ENCODE measurements around the gene MAMLD1. TPM values are rescaled to one million over a fixed set of nuclear protein-coding genes. Genes with fewer than 3 reads are reported as not detected.
A peak's percentile ranks its signal among the peaks of the same experiment; 100 is the strongest.

MAMLD1 gene
- total RNA-seq, 1 donor from 2014 or later = 2.6 TPM

DNA sequence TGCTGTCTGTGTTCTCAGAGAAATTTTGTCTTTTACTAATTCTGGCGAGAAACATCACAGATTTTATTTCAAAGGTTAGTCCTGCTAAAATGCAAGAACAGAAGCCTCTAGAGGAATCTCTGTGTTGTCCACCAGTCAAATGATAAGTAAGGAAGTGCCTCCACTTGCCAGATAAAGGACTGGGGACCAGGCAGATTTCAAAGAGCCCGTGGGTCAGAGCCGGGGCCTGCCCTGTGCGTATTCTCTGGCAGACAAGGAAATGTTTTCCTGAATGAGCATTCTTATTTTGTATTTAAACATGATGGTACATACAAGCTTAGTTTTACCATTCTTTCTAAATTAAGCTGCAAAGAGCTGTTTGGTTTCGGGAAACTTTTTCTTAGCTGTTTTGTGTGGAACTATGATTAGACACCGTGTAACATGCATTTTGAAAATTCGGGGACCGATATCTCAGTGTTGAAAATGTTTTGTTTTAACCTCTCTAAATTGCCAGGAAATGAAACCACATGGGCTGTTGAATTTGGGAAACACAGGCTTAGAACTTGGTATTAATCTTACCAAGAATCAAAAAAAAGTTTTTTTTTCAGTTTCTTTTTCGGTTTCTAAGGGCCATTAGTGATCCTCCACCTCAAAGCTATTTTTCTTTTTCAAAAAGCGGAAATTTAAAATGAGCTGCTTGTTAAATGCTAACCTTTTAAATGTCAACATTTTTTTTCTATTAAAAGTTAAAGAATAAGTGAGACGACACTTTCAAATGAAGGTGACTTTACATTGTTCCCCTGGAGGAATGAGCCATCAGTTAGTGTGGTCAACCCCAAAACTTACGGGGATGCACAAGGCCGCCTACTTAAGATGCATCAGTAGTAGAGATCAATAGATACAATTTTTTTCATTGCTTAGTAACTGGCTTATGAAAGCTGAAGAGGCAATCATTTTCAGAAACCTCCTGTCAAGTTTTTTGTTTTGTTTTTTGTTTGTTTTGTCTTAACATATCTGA is 115.7 kb downstream of the MAMLD1 start:
- intact Hi-C loops (cut with DNase I) = no loop called here

GRCh38 chrX:150482537-150483206 is 119.6 kb downstream of the MAMLD1 start:
- intact Hi-C loops (cut with DNase I) = loop anchor here (10.0 kb wide), 2 partner anchors 108 to 518 kb away; no protein-coding TSS in a partner anchor
- DNase-seq (ENCODE audit: low spot score) = peak; percentile 41

More for the DNA sequence above, 115.7 kb downstream of the MAMLD1 start:
- no peak for DNase-seq (ENCODE audit: low spot score)

DNA sequence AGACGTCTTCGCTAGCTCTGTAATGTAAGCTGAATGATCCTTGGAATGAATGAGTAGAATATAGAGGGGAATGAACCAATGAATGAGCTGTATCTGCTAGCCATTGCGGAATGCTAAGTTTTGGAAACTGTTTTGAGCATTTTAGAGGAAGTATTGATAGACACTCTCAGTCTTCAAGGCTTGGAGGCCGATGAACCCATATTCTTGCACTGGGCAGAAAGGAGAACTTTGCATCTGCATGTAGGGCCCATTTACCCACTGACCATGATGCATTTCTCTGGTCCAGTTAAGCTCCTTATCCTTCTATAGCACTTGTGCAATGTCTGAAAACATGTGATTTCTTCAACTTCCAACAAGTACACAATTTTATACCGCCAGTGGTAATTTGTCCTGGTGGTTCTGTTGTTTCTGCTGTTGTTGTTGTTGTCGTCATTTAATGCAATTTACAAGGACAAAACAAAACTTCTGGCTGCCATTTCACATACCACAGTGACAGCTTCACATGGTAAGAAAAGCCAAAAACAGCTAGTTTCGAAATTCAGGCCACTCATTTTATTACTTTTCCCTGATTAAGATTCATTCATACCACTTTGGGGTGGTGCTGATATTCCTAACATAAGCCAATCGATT is 120.4 kb downstream of the MAMLD1 start:
- intact Hi-C loops (cut with DNase I) = loop anchor here (10.0 kb wide), 2 partner anchors 109 to 519 kb away; no protein-coding TSS in a partner anchor
- peak; percentile 19 for DNase-seq (ENCODE audit: low spot score)

GRCh38 chrX:150486011-150486410 is 122.9 kb downstream of the MAMLD1 start:
- DNase-seq (ENCODE audit: low spot score) = no peak
- intact Hi-C loops (cut with DNase I) = loop anchor here (10.0 kb wide), 2 partner anchors 111 to 521 kb away; no protein-coding TSS in a partner anchor

- DNase-seq (ENCODE audit: low spot score) = peak; percentile 15
- intact Hi-C loops (cut with DNase I) = loop anchor here (10.0 kb wide), 2 partner anchors 113 to 523 kb away; no protein-coding TSS in a partner anchor
Measured at GRCh38 chrX:150487369-150488094, 124.4 kb downstream of the MAMLD1 start.

GRCh38 chrX:150489359-150490015 is 126.4 kb downstream of the MAMLD1 start:
- no peak for DNase-seq (ENCODE audit: low spot score)
- intact Hi-C loops (cut with DNase I) = loop anchor here (10.0 kb wide), 2 partner anchors 115 to 525 kb away; no protein-coding TSS in a partner anchor

DNA sequence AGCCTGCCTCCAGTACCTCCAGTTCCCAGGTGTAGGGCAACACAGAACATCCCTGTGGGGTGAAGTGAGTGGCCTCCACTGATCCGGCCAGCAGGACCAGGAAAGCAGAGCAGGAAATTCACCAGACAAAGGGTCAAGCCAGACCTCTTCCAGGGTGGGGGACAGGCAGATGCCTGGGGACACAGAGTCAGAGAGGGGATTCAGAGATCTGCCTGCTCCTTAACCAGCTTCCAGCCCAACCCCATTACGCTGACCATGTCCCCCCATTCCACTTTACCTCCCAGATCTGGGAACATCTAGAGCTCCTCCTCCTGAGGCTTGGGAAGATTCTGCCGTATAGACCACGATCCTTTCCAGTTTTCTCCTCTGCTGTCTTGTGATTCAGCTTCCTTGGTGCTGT is 132.4 kb downstream of the MAMLD1 start:
- intact Hi-C loops (cut with DNase I) = no loop called here
- DNase-seq (ENCODE audit: low spot score) = peak; percentile 59

DNA sequence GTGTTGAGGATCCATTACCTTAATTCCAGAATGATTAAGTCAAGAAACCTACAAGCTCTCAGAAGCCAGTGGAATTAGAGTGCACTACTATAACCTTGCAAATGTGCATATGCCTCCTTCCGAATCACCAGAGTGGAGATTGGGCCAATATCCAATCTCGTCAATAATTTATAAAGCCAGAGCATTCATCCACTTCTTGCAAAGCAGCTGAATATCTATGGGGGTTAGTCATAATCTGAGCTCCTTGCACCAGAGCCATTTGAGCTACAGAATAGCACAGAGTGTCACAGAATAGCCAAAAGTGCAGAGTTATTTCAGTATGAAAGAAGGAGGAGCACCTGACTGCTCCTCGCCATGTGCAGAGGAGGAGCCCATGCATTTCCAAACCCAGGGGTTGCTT is 136.1 kb downstream of the MAMLD1 start:
- no peak for DNase-seq (ENCODE audit: low spot score)
- intact Hi-C loops (cut with DNase I) = no loop called here

- intact Hi-C loops (cut with DNase I) = no loop called here
- no peak for DNase-seq (ENCODE audit: low spot score)
Measured at GRCh38 chrX:150502091-150502490, 139.0 kb downstream of the MAMLD1 start.

GRCh38 chrX:150502979-150503897 is 140.1 kb downstream of the MAMLD1 start:
- intact Hi-C loops (cut with DNase I) = no loop called here

DNA sequence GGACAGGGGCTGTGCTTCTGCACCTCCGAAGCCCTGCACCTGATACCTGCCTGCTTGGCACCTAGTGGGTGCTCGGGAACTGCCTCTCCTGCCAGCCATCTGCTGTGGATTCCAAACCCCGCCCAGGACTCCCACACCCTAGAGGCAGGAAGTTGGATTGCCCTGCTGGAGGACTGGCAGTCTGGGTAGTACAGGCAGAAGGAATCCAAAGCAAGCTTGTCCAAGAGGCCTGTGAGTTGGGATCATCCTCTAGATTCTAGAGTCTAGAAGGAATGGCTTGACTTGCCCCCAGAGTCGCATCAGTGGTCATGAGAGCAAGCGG is 140.7 kb downstream of the MAMLD1 start:
- DNase-seq (ENCODE audit: low spot score) = peak; percentile 56
- intact Hi-C loops (cut with DNase I) = no loop called here

More at GRCh38 chrX:150502979-150503897, 140.1 kb downstream of the MAMLD1 start:
- DNase-seq (ENCODE audit: low spot score) = peak; percentile 51

GRCh38 chrX:150504397-150505182 is 141.5 kb downstream of the MAMLD1 start:
- no peak for DNase-seq (ENCODE audit: low spot score)
- intact Hi-C loops (cut with DNase I) = loop anchor here (5.0 kb wide), 1 partner anchor 43 kb away; no protein-coding TSS in a partner anchor

DNA sequence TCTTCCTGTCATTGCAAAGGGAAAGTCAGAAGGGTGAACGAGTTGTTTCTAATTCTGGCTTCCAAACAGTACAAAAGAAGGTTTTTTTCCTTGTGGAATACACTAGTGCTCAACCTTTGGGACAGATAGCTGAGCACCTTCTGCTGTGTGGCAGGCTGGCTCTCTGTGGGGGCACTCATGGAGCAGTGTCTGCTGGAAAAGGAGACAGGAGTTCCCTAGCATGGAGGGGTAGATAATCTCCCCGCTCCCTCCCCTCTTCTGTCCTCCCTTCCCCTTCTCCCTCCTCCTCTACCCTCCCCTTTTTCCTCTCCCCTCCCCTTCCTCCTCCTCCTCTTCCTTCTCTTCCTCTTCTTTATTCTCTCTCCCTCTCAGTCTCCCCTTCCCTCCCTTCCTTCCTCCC is 142.9 kb downstream of the MAMLD1 start:
- intact Hi-C loops (cut with DNase I) = loop anchor here (5.0 kb wide), 1 partner anchor 41 kb away; no protein-coding TSS in a partner anchor

GRCh38 chrX:150506486-150506885 is 143.4 kb downstream of the MAMLD1 start:
- intact Hi-C loops (cut with DNase I) = loop anchor here (5.0 kb wide), 1 partner anchor 41 kb away; no protein-coding TSS in a partner anchor
- DNase-seq (ENCODE audit: low spot score) = no peak

More for the DNA sequence above, 142.9 kb downstream of the MAMLD1 start:
- no peak for DNase-seq (ENCODE audit: low spot score)

DNA sequence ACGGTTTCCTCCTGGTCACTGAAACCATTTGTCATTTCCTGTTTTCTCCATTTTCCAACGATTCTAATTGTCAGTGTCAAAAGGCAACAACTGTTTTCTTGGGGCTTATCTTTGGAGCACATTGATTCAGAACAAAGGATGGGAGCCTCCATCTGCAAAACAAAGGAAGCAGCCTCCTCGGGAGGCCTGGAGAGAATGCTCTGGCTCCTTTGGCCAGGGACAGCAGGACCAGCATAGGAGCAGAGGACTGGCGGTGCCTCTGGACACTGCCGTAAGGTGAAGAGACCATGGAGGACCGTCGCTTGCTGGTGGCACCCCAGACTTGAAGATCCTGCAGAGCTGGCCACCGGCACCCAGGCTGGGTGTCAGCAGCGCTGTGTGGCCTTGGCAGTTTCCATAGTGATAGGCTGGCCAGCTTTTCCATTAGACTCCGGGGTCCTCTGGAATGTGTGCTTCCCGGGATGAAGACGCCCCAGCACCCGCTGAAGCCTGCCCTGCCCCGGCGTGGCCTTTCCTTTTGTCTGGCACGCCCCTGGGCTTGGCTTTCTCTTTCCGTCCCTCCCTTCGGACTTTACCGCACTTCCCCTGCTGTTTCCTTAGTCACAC is 144.2 kb downstream of the MAMLD1 start:
- intact Hi-C loops (cut with DNase I) = loop anchor here (5.0 kb wide), 1 partner anchor 40 kb away; no protein-coding TSS in a partner anchor

GRCh38 chrX:150508018-150508417 is 144.9 kb downstream of the MAMLD1 start:
- intact Hi-C loops (cut with DNase I) = loop anchor here (5.0 kb wide), 1 partner anchor 39 kb away; no protein-coding TSS in a partner anchor
- no peak for DNase-seq (ENCODE audit: low spot score)

More for the DNA sequence above, 144.2 kb downstream of the MAMLD1 start:
- DNase-seq (ENCODE audit: low spot score) = no peak

All from cardiac septum (tissue), 1 donor.